Measurements from ENCODE around the gene MALL. TPM values are rescaled to one million over a fixed set of nuclear protein-coding genes. Genes with fewer than 3 reads are reported as not detected.

The MALL gene
- polyA plus RNA-seq, 2 of the 4 experiments (the other 2 are of a cell fraction) = 77.8 to 123 TPM

DNA sequence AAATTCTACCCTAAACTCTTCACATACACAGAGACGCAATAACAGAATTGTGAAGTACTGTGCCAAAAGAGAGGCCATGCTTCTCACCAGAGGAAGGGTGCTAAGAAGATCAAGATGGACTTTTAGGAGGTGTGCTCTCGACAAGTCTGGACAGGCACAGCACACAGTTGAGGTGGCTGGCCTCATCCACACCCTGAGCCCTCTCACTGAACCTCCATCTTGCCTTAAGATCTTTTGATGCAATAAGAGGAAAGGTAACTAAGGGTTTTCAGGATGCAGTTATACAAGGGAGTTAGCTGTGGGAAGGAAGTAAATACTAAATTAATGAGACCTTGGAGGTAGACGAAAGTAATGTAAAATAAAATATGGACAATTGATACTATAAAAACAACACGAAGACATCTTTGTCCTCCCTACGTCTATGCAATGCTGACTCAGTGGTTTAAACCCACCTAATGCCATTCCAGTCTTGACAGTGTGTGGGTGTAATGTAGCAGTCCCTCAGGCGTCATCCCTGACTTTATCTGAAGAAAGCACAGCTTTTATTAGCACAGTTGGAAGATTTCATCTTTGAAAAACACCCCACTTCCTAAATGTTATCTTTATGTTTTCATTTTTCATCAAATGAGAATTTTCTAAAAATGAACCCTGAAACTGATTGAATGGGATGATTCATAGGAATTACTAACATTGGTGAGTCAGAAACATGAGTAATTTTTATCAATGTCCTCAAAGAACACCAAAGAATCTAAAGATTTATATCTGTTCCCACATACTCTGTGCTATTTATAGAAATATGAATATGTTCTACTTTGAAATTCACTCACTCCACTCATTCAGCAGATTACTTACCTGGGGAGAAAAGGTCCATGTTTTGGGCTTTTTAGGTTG lies 34.0 kb upstream of the MALL start:
- Histone ChIP-seq H3K27ac (peak overlapping the region; percentile 39 to 68; a peak in 4 of 6 replicates), H3K4me2 (peak overlapping the region; percentile 50), H3K4me3 (no peak overlapping the region), H3K9me3 (peaks cover 11% of the 10 kb centered on the region), H3K4me1 (peaks cover 22% of the 10 kb centered on the region)
- POLR2A ChIA-PET = no interaction called here
- ATAC-seq = peak in 1 of 2 experiments; percentile 51; a peak in 3 of 6 replicates
- FAIRE-seq = no peak
- TF ChIP-seq EP300 (IDR thresholded peaks at IDR 0.05) = no peak
- no peak for TF ChIP-seq RCOR1 (IDR thresholded peaks at IDR 0.05; ENCODE audit: low read depth, low read length)
- TF ChIP-seq, protein P1, sequence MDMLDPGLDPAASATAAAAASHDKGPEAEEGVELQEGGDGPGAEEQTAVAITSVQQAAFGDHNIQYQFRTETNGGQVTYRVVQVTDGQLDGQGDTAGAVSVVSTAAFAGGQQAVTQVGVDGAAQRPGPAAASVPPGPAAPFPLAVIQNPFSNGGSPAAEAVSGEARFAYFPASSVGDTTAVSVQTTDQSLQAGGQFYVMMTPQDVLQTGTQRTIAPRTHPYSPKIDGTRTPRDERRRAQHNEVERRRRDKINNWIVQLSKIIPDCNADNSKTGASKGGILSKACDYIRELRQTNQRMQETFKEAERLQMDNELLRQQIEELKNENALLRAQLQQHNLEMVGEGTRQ (IDR thresholded peaks at IDR 0.05) = no peak
- no peak for TF ChIP-seq HOXB13 (CRISPR knock-in tag; IDR thresholded peaks at IDR 0.05; ENCODE audit: low read depth)
- TF ChIP-seq HDAC2 (IDR thresholded peaks at IDR 0.05) = no peak
- TF ChIP-seq KDM1A (IDR thresholded peaks at IDR 0.05; ENCODE audit: low read depth) = no peak
- peak; percentile 66 for TF ChIP-seq JUNB (IDR thresholded peaks at IDR 0.05)
- no peak for TF ChIP-seq BHLHE40 (IDR thresholded peaks at IDR 0.05; ENCODE audit: low read depth, low read length)
- no peak for TF ChIP-seq E2F6 (IDR thresholded peaks at IDR 0.05; ENCODE audit: borderline replicate concordance, low read depth)
- TF ChIP-seq EHMT2 (IDR thresholded peaks at IDR 0.05; ENCODE audit: low read depth) = no peak
- TF ChIP-seq MYC (IDR thresholded peaks at IDR 0.05; ENCODE audit: borderline replicate concordance, low read length) = no peak
- TF ChIP-seq, protein P2, sequence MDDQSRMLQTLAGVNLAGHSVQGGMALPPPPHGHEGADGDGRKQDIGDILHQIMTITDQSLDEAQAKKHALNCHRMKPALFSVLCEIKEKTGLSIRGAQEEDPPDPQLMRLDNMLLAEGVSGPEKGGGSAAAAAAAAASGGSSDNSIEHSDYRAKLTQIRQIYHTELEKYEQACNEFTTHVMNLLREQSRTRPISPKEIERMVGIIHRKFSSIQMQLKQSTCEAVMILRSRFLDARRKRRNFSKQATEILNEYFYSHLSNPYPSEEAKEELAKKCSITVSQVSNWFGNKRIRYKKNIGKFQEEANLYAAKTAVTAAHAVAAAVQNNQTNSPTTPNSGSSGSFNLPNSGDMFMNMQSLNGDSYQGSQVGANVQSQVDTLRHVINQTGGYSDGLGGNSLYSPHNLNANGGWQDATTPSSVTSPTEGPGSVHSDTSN (IDR thresholded peaks at IDR 0.05) = no peak
- no peak for TF ChIP-seq FOXS1 (CRISPR knock-in tag; IDR thresholded peaks at IDR 0.05)
- TF ChIP-seq CHD2 (IDR thresholded peaks at IDR 0.05; ENCODE audit: low read length, partially characterized antibody) = no peak
- TF ChIP-seq MAFK (IDR thresholded peaks at IDR 0.05; ENCODE audit: partially characterized antibody) = peak; percentile 84
- peak; percentile 55; the same call in 1 of the 2 replicates for TF ChIP-seq GATA3 (IDR thresholded peaks at IDR 0.05; ENCODE audit: borderline replicate concordance)
- TF ChIP-seq NR3C1 (IDR thresholded peaks at IDR 0.05) = no peak
- TF ChIP-seq FOSL2 (IDR thresholded peaks at IDR 0.05) = peak; percentile 63; the same call in 1 of the 2 replicates
- peak; percentile 83 for TF ChIP-seq FOSL2 (CRISPR knock-in tag; IDR thresholded peaks at IDR 0.05)
- TF ChIP-seq POLR2A (IDR thresholded peaks at IDR 0.05; ENCODE audit: low read length) = no peak
- 59% methylated on average over 6 of the region's 6 CpGs for WGBS (ENCODE audit: missing lambda C conversion rate)
- peak in 1 of 2 experiments; percentile 27 for DNase-seq (ENCODE audit: low read depth in 1 of 2, low spot score in 1 of 2)
- CTCF ChIA-PET = interaction anchor here (1.3 kb wide), 1 partner anchor 33 kb away, joined by 3 read pairs; the partner anchor contains the start of gene MALL

- FAIRE-seq = no peak
- no peak for DNase-seq (ENCODE audit: low read depth in 1 of 2, low spot score in 1 of 2)
- ChIA-PET CTCF (no interaction called here), POLR2A (no interaction called here)
- no peak for ATAC-seq
- no peak for TF ChIP-seq HDAC2 (IDR thresholded peaks at IDR 0.05)
- no peak for TF ChIP-seq SREBF2 (IDR thresholded peaks at IDR 0.05)
- TF ChIP-seq, protein P3, sequence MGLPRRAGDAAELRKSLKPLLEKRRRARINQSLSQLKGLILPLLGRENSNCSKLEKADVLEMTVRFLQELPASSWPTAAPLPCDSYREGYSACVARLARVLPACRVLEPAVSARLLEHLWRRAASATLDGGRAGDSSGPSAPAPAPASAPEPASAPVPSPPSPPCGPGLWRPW (IDR thresholded peaks at IDR 0.05) = no peak
- TF ChIP-seq CEBPB (IDR thresholded peaks at IDR 0.05) = no peak
- TF ChIP-seq POLR2AphosphoS2 (conservative IDR thresholded peaks at IDR 0.05; ENCODE audit: low read length) = no peak
- TF ChIP-seq CHD4 (IDR thresholded peaks at IDR 0.05; ENCODE audit: borderline replicate concordance) = no peak
- TF ChIP-seq CTCF (IDR thresholded peaks at IDR 0.05) = no peak
- no peak for TF ChIP-seq NR3C1 (IDR thresholded peaks at IDR 0.05)
- TF ChIP-seq BHLHE40 (IDR thresholded peaks at IDR 0.05; ENCODE audit: low read depth, low read length) = no peak
- TF ChIP-seq, protein P4, sequence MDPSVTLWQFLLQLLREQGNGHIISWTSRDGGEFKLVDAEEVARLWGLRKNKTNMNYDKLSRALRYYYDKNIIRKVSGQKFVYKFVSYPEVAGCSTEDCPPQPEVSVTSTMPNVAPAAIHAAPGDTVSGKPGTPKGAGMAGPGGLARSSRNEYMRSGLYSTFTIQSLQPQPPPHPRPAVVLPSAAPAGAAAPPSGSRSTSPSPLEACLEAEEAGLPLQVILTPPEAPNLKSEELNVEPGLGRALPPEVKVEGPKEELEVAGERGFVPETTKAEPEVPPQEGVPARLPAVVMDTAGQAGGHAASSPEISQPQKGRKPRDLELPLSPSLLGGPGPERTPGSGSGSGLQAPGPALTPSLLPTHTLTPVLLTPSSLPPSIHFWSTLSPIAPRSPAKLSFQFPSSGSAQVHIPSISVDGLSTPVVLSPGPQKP (IDR thresholded peaks at IDR 0.05; ENCODE audit: low read depth, low read length) = no peak
- Histone ChIP-seq H3K4me2 (no peak overlapping the region), H3K4me1 (peaks cover 22% of the 10 kb centered on the region), H3K9me3 (0 out of 3 replicates have a peak, but pooled peaks cover 4% of the 10 kb centered on the region), H3K4me3 (no peak overlapping the region), H3K27ac (0 out of 6 replicates have a peak overlapping the region, but pooled peaks of 1 of the 2 experiments have one; percentile 10)
- 93% methylated on average over 2 of the region's 2 CpGs for WGBS (ENCODE audit: missing lambda C conversion rate)
These were observed 31.3 kb upstream of the MALL start for GRCh38 chr2:110146945-110147332.

Measured in A549 (cell line).